GM18907 (cell line): ENCODE results near the gene ARHGAP23.
"Not testable (repeated sequence)": the region's sequence is repeated elsewhere in the genome, so short reads cannot be mapped to it uniquely, and the experiment has no call there.

Experiments
- ATAC-seq: cut with Tn5 transposase; IDR thresholded peaks from one replicate; pipeline ENCODE4 v1.9.1; 2021; ENCODE audit warnings: mild to moderate bottlenecking, moderate library complexity; ENCODE audit not compliant: unreplicated experiment

The ARHGAP23 gene

GRCh38 chr17:38421871-38422827 is 6.1 kb upstream of the ARHGAP23 start:
- ATAC-seq, result no peak

GRCh38 chr17:38424297-38424972 is 3.8 kb upstream of the ARHGAP23 start:
- ATAC-seq, result no peak

GRCh38 chr17:38425031-38425430 is 3.2 kb upstream of the ARHGAP23 start:
- no peak for ATAC-seq

GRCh38 chr17:38425744-38426143 is 2.5 kb upstream of the ARHGAP23 start:
- no peak for ATAC-seq

GRCh38 chr17:38426441-38426840 is 1.8 kb upstream of the ARHGAP23 start:
- ATAC-seq, result no peak

GRCh38 chr17:38427160-38427949 is 909 bp upstream of the ARHGAP23 start:
- no peak for ATAC-seq

GRCh38 chr17:38428643-38429371 is 543 bp downstream of the ARHGAP23 start:
- ATAC-seq, result no peak

GRCh38 chr17:38429476-38430100 is 1.3 kb downstream of the ARHGAP23 start:
- ATAC-seq, result no peak

- ATAC-seq, result no peak
These were observed 2.1 kb downstream of the ARHGAP23 start for GRCh38 chr17:38430316-38430715.

GRCh38 chr17:38430822-38431221 is 2.6 kb downstream of the ARHGAP23 start:
- no peak for ATAC-seq

- no peak for ATAC-seq
These were observed 3.3 kb downstream of the ARHGAP23 start for GRCh38 chr17:38431346-38432145.

GRCh38 chr17:38434178-38434665 is 6.0 kb downstream of the ARHGAP23 start:
- no peak for ATAC-seq

- no peak for ATAC-seq
These were observed 7.5 kb downstream of the ARHGAP23 start for GRCh38 chr17:38435795-38436194.

GRCh38 chr17:38436386-38436785 is 8.1 kb downstream of the ARHGAP23 start:
- no peak for ATAC-seq

GRCh38 chr17:38437313-38437712 is 9.0 kb downstream of the ARHGAP23 start:
- ATAC-seq, result not testable (repeated sequence)

GRCh38 chr17:38439436-38439835 is 11.2 kb downstream of the ARHGAP23 start:
- ATAC-seq, result no peak

- ATAC-seq, result no peak
These were observed 12.5 kb downstream of the ARHGAP23 start for GRCh38 chr17:38440614-38441397.

- no peak for ATAC-seq
These were observed 13.3 kb downstream of the ARHGAP23 start for GRCh38 chr17:38441429-38442061.
